Stimulated activated CD4-positive, alpha-beta T cell treated with anti-CD3 and anti-CD28 coated beads, Interleukin-2, amount 100 ng/mL, for 4 hours (primary cell): ENCODE measurements around the gene PKM.

Source experiments
- DNase-seq: peaks from one replicate; pipeline ENCODE4 v3.0.0-alpha.2; 2020; ENCODE audit warnings: low read depth

Gene PKM

GRCh38 chr15:72155635-72156616 lies 75.1 kb downstream of the PKM start:
- peak; percentile 75 for DNase-seq

- DNase-seq: no peak
Measured at GRCh38 chr15:72155003-72155621, 75.9 kb downstream of the PKM start.

GRCh38 chr15:72154316-72154715 lies 76.7 kb downstream of the PKM start:
- DNase-seq: no peak

GRCh38 chr15:72153269-72154000 lies 77.6 kb downstream of the PKM start:
- DNase-seq: no peak
